Suprapubic skin (tissue), 4 donors: ENCODE data around the gene MINDY2. TPM values are rescaled to one million over a fixed set of nuclear protein-coding genes. Genes with fewer than 3 reads are reported as not detected.

ENCODE experiments used
- DNase-seq, 2 donors: peaks; one replicate each; pipeline ENCODE4 v3.0.0-alpha.2; 2019; ENCODE audit warnings: low spot score in 2 of 2
- H3K27ac ChIP-seq: fragments of 200-600 bp; sonication (generic); one replicate; pipeline ENCODE4 v1.5.1; 2019
- H3K27me3 ChIP-seq: fragments of 200-600 bp; sonication (generic); one replicate; pipeline ENCODE4 v1.5.1; 2019
- H3K36me3 ChIP-seq: fragments of 200-600 bp; sonication (generic); one replicate; pipeline ENCODE4 v1.5.1; 2019
- H3K4me1 ChIP-seq: fragments of 200-600 bp; sonication (generic); one replicate; pipeline ENCODE4 v1.5.1; 2019
- H3K4me3 ChIP-seq: fragments of 200-600 bp; sonication (generic); one replicate; pipeline ENCODE4 v1.5.1; 2019; ENCODE audit warnings: mild to moderate bottlenecking
- H3K9me3 ChIP-seq: fragments of 200-600 bp; sonication (generic); one replicate; pipeline ENCODE4 v1.5.1; 2019
- CTCF ChIP-seq, 2 donors: fragments of 200-600 bp in 1 of 2; fragments of 450-650 bp in 1 of 2; sonication (generic) in 1 of 2; IDR thresholded peaks; one replicate each; pipeline ENCODE4 v1.5.1; 2016 to 2019; ENCODE audit warnings: antibody characterized with exemption in 2 of 2, mild to moderate bottlenecking in 1 of 2, moderate library complexity in 1 of 2
- EP300 ChIP-seq: sonication (generic); formaldehyde crosslinking; IDR thresholded peaks from one replicate; pipeline ENCODE4 v1.6.1; 2017; ENCODE audit warnings: antibody characterized with exemption
- POLR2A ChIP-seq, 2 donors: fragments of 450-650 bp; IDR thresholded peaks; one replicate each; pipeline ENCODE4 v1.6.1; 2017; ENCODE audit warnings: antibody characterized with exemption in 2 of 2, mild to moderate bottlenecking in 2 of 2, moderate library complexity in 2 of 2
- POLR2AphosphoS5 ChIP-seq, 3 donors: sonication (generic); formaldehyde crosslinking; IDR thresholded peaks; one replicate each; pipeline ENCODE4 v1.6.1; 2017; ENCODE audit warnings: antibody characterized with exemption in 3 of 3
- WGBS: methylation state at CpG from one replicate; pipeline ENCODE4 v1.1.5; 2018; 5-methylcytosine and 5-hydroxymethylcytosine counted together
- total RNA-seq, 4 donors: library from RNA; depleted of rRNA; stranded (reverse); fragments of >200 nt; gene quantifications; one replicate each; pipeline ENCODE4 v1.1.0, GENCODE V29; 2016

The MINDY2 gene
- total RNA-seq, 4 donors from 2014 or later = 11.4 to 31.1 (median 20.5) TPM

GRCh38 chr15:58748040-58748851 lies 22.9 kb upstream of the MINDY2 start:
- WGBS = 3% methylated on average over 13 of the region's 14 CpGs
- H3K27me3 ChIP-seq = no peaks in the 10 kb centered on the region
- peak overlapping the region; percentile 98 for H3K27ac ChIP-seq
- H3K36me3 ChIP-seq = no peaks in the 10 kb centered on the region
- TF ChIP-seq POLR2A (IDR thresholded peaks at IDR 0.05) = no peak
- TF ChIP-seq EP300 = no peak
- no peak for TF ChIP-seq POLR2AphosphoS5 (IDR thresholded peaks at IDR 0.05)
- TF ChIP-seq CTCF (IDR thresholded peaks at IDR 0.05) = no peak
- no peak for DNase-seq
- H3K4me3 ChIP-seq = peak overlapping the region; percentile 96
- no peaks in the 10 kb centered on the region for H3K9me3 ChIP-seq
- H3K4me1 ChIP-seq = peaks cover 37% of the 10 kb centered on the region

GRCh38 chr15:58748852-58749531 lies 22.1 kb upstream of the MINDY2 start:
- 0% methylated on average over 25 of the region's 81 CpGs for WGBS
- H3K4me3 ChIP-seq = peak overlapping the region; percentile 96
- H3K9me3 ChIP-seq = no peaks in the 10 kb centered on the region
- peaks cover 37% of the 10 kb centered on the region for H3K4me1 ChIP-seq
- TF ChIP-seq POLR2A (IDR thresholded peaks at IDR 0.05) = no peak
- no peak for TF ChIP-seq CTCF (IDR thresholded peaks at IDR 0.05)
- no peak for TF ChIP-seq EP300
- TF ChIP-seq POLR2AphosphoS5 (IDR thresholded peaks at IDR 0.05) = no peak
- H3K27me3 ChIP-seq = no peaks in the 10 kb centered on the region
- no peaks in the 10 kb centered on the region for H3K36me3 ChIP-seq
- DNase-seq = peak; percentile 76 to 84
- H3K27ac ChIP-seq = peak overlapping the region; percentile 98

GRCh38 chr15:58749532-58750337 lies 21.4 kb upstream of the MINDY2 start, which contains the start of gene ADAM10:
Gene ADAM10 (minus strand): TSS chr15:58749707. CDS start chr15:58749534, 173 bp downstream.
- no peaks in the 10 kb centered on the region for H3K36me3 ChIP-seq
- H3K4me1 ChIP-seq = peaks cover 37% of the 10 kb centered on the region
- H3K27me3 ChIP-seq = no peaks in the 10 kb centered on the region
- H3K27ac ChIP-seq = peak within 1 kb of the TSS; percentile 98
- TF ChIP-seq POLR2A (IDR thresholded peaks at IDR 0.05) (peak in 1 of 2 donors; percentile 59), CTCF (IDR thresholded peaks at IDR 0.05) (no peak), EP300 (no peak), POLR2AphosphoS5 (IDR thresholded peaks at IDR 0.05) (peak in 1 of 3 donors; percentile 55)
- peak; percentile 98 to 99 for DNase-seq
- H3K9me3 ChIP-seq = no peaks in the 10 kb centered on the region
- H3K4me3 ChIP-seq = peak within 1 kb of the TSS; percentile 96
- under 1% methylated on average over 51 of the region's 62 CpGs for WGBS

DNA sequence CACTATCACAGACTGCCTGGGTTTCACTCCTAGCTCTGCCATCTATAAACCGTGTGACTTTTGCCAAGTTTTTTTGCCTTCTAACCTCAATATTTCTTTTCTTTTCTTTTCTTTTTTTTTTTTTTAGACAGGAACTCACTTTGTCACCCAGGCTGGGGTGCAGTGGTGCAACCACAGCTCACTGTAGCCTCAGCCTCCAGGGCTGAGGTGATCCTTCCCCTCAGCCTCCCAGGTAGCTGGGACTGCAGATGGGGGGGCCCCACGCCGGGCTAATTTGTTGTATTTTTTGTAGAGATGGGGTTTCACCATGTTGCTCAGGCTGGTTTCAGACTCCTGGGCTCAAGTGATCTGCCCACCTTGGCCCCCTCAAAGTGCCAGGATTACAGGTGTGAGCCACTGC lies 18.4 kb upstream of the MINDY2 start:
- no peak for TF ChIP-seq POLR2A (IDR thresholded peaks at IDR 0.05)
- peaks cover 16% of the 10 kb centered on the region for H3K4me1 ChIP-seq
- H3K9me3 ChIP-seq = no peaks in the 10 kb centered on the region
- 82% methylated on average over 3 of the region's 3 CpGs for WGBS
- H3K4me3 ChIP-seq = no peak overlapping the region
- no peak for DNase-seq
- H3K36me3 ChIP-seq = no peaks in the 10 kb centered on the region
- H3K27me3 ChIP-seq = no peaks in the 10 kb centered on the region
- no peak overlapping the region for H3K27ac ChIP-seq

DNA sequence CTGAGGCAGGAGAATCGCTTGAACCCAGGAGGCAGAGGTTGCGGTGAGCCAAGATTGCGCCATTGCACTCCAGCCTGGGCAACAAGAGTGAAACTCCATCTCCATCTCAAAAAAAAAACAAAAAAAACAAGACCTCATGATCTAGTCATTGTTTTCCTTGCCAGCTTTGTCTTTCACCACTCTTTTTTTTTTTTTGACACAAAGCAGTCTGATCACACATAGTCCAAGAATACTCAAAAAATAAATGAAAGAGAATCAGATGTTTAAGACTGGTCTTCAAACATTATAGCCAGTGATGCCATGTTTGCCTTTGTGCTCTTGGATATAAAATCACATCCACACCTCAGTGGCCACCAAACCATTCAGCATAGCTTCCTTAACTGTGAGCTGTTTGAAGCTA lies 15.8 kb upstream of the MINDY2 start:
- Histone ChIP-seq H3K36me3 (no peaks in the 10 kb centered on the region), H3K27me3 (no peaks in the 10 kb centered on the region), H3K4me3 (no peak overlapping the region), H3K4me1 (peaks cover 4% of the 10 kb centered on the region), H3K27ac (no peak overlapping the region), H3K9me3 (no peaks in the 10 kb centered on the region)
- WGBS = 93% methylated on average over 3 of the region's 3 CpGs
- DNase-seq = no peak
- TF ChIP-seq POLR2A (IDR thresholded peaks at IDR 0.05) = no peak
- no peak for TF ChIP-seq EP300
- no peak for TF ChIP-seq CTCF (IDR thresholded peaks at IDR 0.05)
- TF ChIP-seq POLR2AphosphoS5 (IDR thresholded peaks at IDR 0.05) = no peak
